Parathyroid adenoma (tissue), 2 donors: ENCODE data around the gene SLC12A9.

Experiments
- H2AFZ ChIP-seq: fragments of 300-600 bp; sonication (generic); one replicate; pipeline ENCODE4 v1.7.0; 2017; ENCODE audit warnings: antibody characterized with exemption, mild to moderate bottlenecking
- H3K27ac ChIP-seq: fragments of 300-600 bp; sonication (generic); one replicate; pipeline ENCODE4 v1.7.0; 2017
- H3K27me3 ChIP-seq: fragments of 300-600 bp; sonication (generic); one replicate; pipeline ENCODE4 v1.7.0; 2017; ENCODE audit warnings: low read length; ENCODE audit not compliant: control insufficient read depth, insufficient read depth
- H3K36me3 ChIP-seq: fragments of 300-600 bp; sonication (generic); one replicate; pipeline ENCODE4 v1.7.0; 2017; ENCODE audit warnings: low read length; ENCODE audit not compliant: control insufficient read depth, insufficient read depth
- H3K4me1 ChIP-seq: fragments of 300-600 bp; sonication (generic); one replicate; pipeline ENCODE4 v1.7.0; 2017; ENCODE audit warnings: control low read depth
- H3K4me2 ChIP-seq: fragments of 300-600 bp; sonication (generic); one replicate; pipeline ENCODE4 v1.7.0; 2017; ENCODE audit warnings: low read length
- H3K4me3 ChIP-seq: fragments of 300-600 bp; sonication (generic); one replicate; pipeline ENCODE4 v1.7.0; 2017; ENCODE audit warnings: low read depth, low read length
- H3K79me2 ChIP-seq: fragments of 300-600 bp; sonication (generic); one replicate; pipeline ENCODE4 v1.7.0; 2017; ENCODE audit warnings: control low read depth
- H3K9ac ChIP-seq: fragments of 300-600 bp; sonication (generic); one replicate; pipeline ENCODE4 v1.7.0; 2017; ENCODE audit warnings: mild to moderate bottlenecking
- H3K9me3 ChIP-seq: fragments of 300-600 bp; sonication (generic); one replicate; pipeline ENCODE4 v1.7.0; 2017; ENCODE audit warnings: low read length; ENCODE audit not compliant: control insufficient read depth
- TF ChIP-seq, protein P1 (sequence below): fragments of 300-600 bp; sonication (generic); IDR thresholded peaks from one replicate; pipeline ENCODE4 v1.7.0; 2017; ENCODE audit warnings: antibody characterized with exemption, mild to moderate bottlenecking
- donor health status: primary hyperparathyroidism.

SLC12A9 gene

DNA sequence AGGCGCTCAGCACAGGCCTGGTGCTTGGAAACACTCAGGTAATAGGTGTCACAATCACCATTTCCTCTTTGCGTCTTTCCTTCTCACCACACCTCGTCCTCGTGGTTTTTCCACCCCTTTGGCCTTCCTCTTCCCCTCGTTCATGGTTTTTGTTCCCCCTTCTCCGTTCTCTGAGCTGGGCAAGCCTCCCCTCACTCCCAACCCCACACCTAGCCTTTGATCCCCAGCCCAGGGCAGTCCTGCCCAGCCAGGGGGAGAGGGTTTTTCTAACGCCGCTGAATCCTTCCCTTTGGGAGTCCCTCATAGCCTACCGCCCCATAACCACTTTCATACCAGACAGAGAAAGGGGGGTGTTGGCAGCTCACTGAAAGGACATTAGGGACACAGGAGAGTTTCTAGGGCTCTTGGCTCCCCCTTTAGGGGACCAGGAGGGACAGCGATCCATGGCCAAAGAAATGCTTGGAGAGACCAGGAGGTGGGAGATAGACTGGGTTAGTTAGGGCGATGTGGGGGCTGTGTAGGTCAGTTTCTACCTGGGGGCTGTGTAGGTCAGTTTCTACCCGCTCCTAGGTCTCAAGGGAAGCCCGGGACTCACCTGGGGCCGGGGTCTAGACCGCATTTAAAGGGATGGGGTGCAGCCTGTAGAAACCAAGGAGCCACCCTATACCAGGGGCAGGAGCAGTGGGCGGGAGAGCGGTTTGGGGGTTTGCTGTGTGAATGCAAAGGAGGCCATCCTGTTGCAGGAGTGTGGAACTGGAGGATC, 26.6 kb upstream of the SLC12A9 start:
- Histone ChIP-seq H3K27ac (peak overlapping the region; percentile 22), H3K27me3 (no peaks in the 10 kb centered on the region), H3K9me3 (no peaks in the 10 kb centered on the region), H3K4me3 (peak overlapping the region; percentile 80), H3K4me1 (no peaks in the 10 kb centered on the region), H3K36me3 (no peaks in the 10 kb centered on the region), H3K79me2 (no peaks in the 10 kb centered on the region), H3K9ac (no peak overlapping the region), H3K4me2 (peak overlapping the region; percentile 93), H2AFZ (peak overlapping the region; percentile 85)
- TF ChIP-seq, protein P1, sequence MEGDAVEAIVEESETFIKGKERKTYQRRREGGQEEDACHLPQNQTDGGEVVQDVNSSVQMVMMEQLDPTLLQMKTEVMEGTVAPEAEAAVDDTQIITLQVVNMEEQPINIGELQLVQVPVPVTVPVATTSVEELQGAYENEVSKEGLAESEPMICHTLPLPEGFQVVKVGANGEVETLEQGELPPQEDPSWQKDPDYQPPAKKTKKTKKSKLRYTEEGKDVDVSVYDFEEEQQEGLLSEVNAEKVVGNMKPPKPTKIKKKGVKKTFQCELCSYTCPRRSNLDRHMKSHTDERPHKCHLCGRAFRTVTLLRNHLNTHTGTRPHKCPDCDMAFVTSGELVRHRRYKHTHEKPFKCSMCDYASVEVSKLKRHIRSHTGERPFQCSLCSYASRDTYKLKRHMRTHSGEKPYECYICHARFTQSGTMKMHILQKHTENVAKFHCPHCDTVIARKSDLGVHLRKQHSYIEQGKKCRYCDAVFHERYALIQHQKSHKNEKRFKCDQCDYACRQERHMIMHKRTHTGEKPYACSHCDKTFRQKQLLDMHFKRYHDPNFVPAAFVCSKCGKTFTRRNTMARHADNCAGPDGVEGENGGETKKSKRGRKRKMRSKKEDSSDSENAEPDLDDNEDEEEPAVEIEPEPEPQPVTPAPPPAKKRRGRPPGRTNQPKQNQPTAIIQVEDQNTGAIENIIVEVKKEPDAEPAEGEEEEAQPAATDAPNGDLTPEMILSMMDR, result no peak

DNA sequence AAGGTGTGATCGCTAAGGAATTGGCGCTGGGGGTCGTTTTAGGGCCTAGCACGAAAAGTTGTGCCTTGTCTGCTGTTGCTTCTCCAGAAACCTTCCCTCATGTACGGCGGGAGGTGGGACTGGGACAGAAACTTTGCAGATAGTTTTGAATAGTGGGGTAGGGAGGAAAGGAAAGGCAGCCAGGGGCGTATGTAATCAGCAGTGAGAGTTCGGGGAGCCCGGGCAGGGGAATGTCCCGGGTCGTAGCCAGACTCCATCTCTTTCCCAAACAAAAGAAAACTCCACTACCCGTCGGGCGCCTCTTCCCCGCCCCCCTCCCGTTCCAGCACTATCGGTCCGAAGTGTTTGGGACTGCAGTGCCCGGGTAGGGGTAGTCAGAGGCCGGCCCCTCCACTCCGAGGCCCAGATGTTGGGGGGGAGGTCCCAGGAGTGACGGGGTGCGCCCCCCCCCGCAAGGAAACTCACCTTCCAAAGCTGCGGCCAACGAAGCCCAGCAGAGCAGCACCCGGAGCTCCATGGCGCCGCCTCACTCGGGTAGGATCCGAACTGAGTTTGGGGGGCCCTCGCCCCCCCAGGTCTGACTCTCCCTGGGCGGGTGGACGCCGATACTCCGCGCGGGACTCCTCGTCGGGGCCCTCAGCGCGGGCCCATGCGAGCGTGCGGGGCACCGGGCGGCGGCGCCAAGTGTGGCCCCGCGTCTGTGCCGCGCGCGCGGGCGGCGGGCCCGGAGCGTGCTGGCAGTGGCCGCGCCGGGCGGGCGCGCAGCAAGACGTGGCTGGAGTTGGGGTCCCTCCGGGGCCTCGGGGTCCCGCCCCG, 25.8 kb upstream of the SLC12A9 start:
- Histone ChIP-seq H3K27ac (no peak overlapping the region), H3K36me3 (no peaks in the 10 kb centered on the region), H2AFZ (peak overlapping the region; percentile 93), H3K9me3 (no peaks in the 10 kb centered on the region), H3K4me2 (peak overlapping the region; percentile 93), H3K27me3 (no peaks in the 10 kb centered on the region), H3K4me1 (no peaks in the 10 kb centered on the region), H3K9ac (peak overlapping the region; percentile 57), H3K79me2 (no peaks in the 10 kb centered on the region), H3K4me3 (peak overlapping the region; percentile 80)
- TF ChIP-seq, protein P1, result no peak

DNA sequence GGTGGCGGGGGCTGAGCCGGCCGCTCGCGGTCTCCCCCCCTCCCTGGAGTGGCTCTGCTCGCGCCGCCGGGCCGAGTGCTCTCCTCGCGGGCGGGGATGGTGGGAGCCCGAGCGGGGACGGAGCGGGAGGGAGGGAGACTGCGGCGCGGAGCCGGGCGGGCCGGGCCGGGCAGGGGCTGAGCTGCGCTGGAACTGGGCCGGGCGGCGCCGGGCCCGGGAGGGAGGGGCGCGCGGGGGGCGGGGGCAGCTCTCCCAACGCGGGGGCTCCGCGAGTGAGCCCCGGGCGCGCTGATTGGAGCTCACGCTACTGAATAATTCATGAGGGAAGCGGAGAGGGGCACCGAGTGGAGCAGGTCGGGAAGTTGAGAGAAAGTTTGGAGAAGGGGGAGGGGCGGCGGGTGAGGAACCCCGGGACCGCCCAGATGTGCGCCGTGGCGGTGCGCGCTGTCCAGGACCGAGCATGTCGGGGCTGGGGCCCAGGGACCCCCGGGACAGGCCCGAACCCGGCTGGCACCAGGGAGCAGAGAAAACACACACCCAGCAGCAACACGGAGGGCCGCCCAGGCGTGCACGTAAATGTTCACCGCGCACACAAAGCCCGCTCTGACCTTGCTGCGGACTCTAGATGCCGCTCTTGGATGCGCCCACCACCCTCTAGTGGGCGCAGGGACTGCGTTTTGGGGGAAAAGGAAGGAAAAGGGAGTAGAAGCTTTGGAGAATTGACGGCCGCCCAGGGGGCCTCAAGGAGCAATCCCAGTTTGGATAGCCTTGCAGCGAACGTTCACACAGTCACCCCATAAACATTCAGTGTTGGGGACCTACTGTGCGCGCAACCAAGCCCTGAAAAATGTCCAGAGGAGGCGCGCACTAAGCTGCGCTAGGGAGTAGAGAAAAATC, 24.9 kb upstream of the SLC12A9 start, which contains the start of gene EPHB4:
Gene EPHB4 (minus strand): TSS at position 194 of the 897 bp plus-strand sequence. CDS start 493 bp downstream, outside the sequence.
- Histone ChIP-seq H3K27me3 (no peaks in the 10 kb centered on the region), H3K9me3 (no peaks in the 10 kb centered on the region), H3K36me3 (no peaks in the 10 kb centered on the region), H3K9ac (peak within 1 kb of the TSS; percentile 57), H3K4me2 (peak within 1 kb of the TSS; percentile 93), H2AFZ (peak within 1 kb of the TSS; percentile 93), H3K4me1 (no peaks in the 10 kb centered on the region), H3K79me2 (no peaks in the 10 kb centered on the region), H3K27ac (peak within 1 kb of the TSS; percentile 56), H3K4me3 (peak within 1 kb of the TSS; percentile 80)
- TF ChIP-seq, protein P1, result peak; percentile 50

DNA sequence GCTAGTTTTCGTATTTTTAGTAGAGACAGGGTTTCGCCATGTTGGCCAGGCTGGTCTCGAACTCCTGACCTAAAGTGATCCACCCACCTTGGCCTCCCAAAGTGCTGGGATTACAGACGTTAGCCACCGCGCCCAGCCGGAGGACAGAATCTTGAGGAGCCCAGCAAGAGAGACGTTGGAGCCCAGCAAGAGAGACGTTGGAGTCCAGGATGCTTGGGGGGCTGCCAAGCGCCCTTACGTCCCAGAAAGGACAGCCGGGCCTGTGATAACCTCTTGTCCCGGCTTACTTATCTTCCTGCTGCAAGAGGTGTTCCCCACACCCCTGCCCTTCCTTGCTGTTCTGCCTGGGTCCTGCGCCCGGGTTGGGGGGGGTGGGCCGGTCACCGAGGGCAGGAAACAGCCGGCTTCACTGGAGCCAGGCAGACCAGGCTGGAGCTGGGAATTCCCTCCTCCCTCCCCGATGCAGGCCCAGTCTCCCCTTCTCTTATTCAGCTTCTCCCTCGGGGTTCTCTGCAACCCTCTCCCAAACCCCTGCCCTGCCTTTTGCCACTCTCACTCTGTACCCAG, 23.3 kb upstream of the SLC12A9 start:
- no peaks in the 10 kb centered on the region for H3K9me3 ChIP-seq
- no peak overlapping the region for H3K9ac ChIP-seq
- no peak overlapping the region for H3K4me2 ChIP-seq
- H3K27ac ChIP-seq, result peak overlapping the region; percentile 9
- H3K79me2 ChIP-seq, result no peaks in the 10 kb centered on the region
- H3K4me3 ChIP-seq, result no peak overlapping the region
- TF ChIP-seq, protein P1, result no peak
- H3K36me3 ChIP-seq, result no peaks in the 10 kb centered on the region
- no peaks in the 10 kb centered on the region for H3K27me3 ChIP-seq
- no peaks in the 10 kb centered on the region for H3K4me1 ChIP-seq
- H2AFZ ChIP-seq, result no peak overlapping the region
